Measurements from ENCODE around the gene ZNF485. TPM values are rescaled to one million over a fixed set of nuclear protein-coding genes. Genes with fewer than 3 reads are reported as not detected.
"Not testable (repeated sequence)": the region's sequence is repeated elsewhere in the genome, so short reads cannot be mapped to it uniquely, and the experiment has no call there.

ZNF485 gene
- total RNA-seq, 4 donors from 2014 or later: 1.5 to 19.0 (median 2.5) TPM

DNA sequence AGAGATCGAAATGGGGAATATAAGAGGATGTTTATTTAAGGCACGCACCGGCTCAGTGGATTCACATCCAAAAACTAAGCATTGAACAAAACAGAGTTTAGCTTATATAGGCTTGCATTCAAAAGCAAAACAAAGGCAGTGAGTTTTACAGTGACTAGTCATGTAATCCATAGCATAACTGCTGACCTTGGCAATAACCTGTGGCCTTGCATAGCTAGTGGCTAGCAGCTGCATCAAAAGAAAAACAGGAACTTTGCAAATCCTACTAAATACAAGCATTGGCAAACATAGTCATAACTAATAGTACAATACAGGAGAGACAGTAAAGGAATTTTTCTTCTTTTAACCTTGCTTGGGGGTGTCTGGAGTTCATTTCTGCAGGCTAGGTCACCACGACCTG lies 9.7 kb upstream of the ZNF485 start:
- TF ChIP-seq, protein P1, sequence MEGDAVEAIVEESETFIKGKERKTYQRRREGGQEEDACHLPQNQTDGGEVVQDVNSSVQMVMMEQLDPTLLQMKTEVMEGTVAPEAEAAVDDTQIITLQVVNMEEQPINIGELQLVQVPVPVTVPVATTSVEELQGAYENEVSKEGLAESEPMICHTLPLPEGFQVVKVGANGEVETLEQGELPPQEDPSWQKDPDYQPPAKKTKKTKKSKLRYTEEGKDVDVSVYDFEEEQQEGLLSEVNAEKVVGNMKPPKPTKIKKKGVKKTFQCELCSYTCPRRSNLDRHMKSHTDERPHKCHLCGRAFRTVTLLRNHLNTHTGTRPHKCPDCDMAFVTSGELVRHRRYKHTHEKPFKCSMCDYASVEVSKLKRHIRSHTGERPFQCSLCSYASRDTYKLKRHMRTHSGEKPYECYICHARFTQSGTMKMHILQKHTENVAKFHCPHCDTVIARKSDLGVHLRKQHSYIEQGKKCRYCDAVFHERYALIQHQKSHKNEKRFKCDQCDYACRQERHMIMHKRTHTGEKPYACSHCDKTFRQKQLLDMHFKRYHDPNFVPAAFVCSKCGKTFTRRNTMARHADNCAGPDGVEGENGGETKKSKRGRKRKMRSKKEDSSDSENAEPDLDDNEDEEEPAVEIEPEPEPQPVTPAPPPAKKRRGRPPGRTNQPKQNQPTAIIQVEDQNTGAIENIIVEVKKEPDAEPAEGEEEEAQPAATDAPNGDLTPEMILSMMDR (IDR thresholded peaks at IDR 0.05): no peak
- no peak for TF ChIP-seq POLR2A (IDR thresholded peaks at IDR 0.05)
- H3K4me1 ChIP-seq: peaks cover 0 to 21% (median 2%) of the 10 kb centered on the region in 4 donors
- H3K36me3 ChIP-seq: no peaks in the 10 kb centered on the region
- H3K4me3 ChIP-seq: no peak overlapping the region
- no peaks in the 10 kb centered on the region for H3K9me3 ChIP-seq
- H3K27ac ChIP-seq: no peak overlapping the region
- H3K27me3 ChIP-seq: no peaks in the 10 kb centered on the region
- no peak for DNase-seq

DNA sequence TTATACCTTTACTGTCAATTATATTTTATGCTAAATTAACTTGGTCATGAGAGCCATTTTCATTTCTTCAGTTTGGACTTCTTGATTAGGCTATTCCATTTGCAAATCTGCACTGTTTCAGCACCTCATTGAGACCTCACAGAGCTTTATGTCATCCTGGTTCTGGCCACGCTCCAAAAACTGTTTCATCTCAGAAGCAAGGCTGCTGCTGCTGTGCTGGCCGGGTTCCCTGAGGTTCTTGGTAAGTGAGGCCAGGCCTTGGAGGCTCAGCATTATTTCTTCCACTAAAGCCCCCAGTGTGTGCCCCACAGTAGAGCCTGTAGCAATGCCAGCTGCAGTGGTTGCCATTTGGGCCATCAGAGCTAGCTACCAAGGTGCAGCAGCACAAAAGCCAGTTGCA lies 7.8 kb upstream of the ZNF485 start:
- Histone ChIP-seq H3K9me3 (no peaks in the 10 kb centered on the region), H3K4me3 (no peak overlapping the region), H3K36me3 (no peaks in the 10 kb centered on the region), H3K27me3 (no peaks in the 10 kb centered on the region), H3K27ac (no peak overlapping the region), H3K4me1 (peaks cover 0 to 21% (median 2%) of the 10 kb centered on the region in 4 donors)
- no peak for DNase-seq
- TF ChIP-seq, protein P1 (IDR thresholded peaks at IDR 0.05): no peak

DNA sequence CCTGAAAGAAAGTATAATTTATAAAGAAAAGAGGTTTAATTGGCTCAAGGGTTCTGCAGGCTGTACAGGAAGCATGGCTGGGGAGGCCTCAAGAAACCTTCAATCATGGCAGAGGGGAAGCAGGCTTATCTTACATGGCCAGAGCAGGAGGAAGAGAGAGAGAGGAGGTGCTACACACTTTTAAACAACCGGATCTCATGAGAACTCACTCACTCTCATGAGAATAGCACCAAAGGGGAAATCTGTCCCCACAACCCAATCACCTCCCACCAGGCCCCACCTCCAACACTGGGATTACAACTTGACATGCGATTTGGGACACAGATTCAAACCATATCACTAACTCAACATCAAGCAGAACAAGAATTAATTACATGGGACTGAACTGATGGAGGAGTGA lies 6.9 kb upstream of the ZNF485 start:
- H3K36me3 ChIP-seq: no peaks in the 10 kb centered on the region
- TF ChIP-seq, protein P1 (IDR thresholded peaks at IDR 0.05): no peak
- no peak for TF ChIP-seq POLR2A (IDR thresholded peaks at IDR 0.05)
- no peaks in the 10 kb centered on the region for H3K27me3 ChIP-seq
- no peak overlapping the region for H3K27ac ChIP-seq
- H3K9me3 ChIP-seq: no peaks in the 10 kb centered on the region
- H3K4me1 ChIP-seq: peaks cover 0 to 21% (median 2%) of the 10 kb centered on the region in 4 donors
- H3K4me3 ChIP-seq: no peak overlapping the region
- no peak for DNase-seq

DNA sequence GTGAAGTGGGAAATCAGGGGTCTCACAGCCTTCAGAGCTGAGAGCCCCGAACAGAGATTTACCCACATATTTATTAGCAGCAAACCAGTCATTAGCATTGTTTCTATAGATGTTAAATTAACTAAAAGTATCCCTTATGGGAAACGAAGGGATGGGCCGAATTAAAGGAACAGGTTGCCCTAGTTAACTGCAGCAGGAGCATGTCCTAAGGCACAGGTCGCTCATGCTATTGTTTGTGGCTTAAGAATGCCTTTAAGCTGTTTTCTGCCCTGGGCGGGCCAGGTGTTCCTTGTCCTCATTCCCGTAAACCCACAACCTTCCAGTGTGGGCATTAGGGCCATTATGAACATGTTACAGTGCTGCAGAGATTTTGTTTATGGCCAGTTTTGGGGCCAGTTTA lies 4.7 kb upstream of the ZNF485 start:
- H3K27me3 ChIP-seq, H3K27ac ChIP-seq, H3K4me1 ChIP-seq, H3K36me3 ChIP-seq, H3K9me3 ChIP-seq, DNase-seq, H3K4me3 ChIP-seq: not testable (repeated sequence)

DNA sequence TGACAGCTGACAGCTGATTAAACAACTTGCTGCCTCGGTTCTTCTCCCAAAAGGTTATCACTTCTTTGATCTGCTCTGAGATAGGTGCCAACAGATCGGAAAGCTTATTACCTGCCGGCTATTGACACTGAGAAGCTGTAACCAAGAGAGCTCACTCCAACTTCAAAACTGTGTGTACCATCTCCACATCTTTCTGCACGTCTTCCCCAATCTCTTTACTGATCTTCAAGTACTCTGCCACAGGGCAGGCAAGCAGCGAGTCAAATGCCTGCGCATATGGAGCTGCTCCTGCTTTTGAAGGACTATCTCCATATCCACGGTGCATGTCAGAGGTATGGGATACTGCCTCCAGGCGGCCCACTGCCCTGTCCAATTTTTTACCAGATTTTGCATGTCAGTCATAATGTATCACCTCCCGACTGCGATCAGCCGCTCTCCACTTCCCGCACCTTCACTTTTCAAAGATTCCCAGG lies 352 bp upstream of the ZNF485 start:
- H3K9me3 ChIP-seq: no peaks in the 10 kb centered on the region
- no peaks in the 10 kb centered on the region for H3K27me3 ChIP-seq
- no peaks in the 10 kb centered on the region for H3K36me3 ChIP-seq
- TF ChIP-seq, protein P1 (IDR thresholded peaks at IDR 0.05): no peak
- TF ChIP-seq POLR2A (IDR thresholded peaks at IDR 0.05): no peak
- peak overlapping the region; percentile 84 to 97 (median 93) for H3K4me3 ChIP-seq
- peak overlapping the region in 1 of 4 donors; percentile 81 for H3K27ac ChIP-seq
- no peaks in the 10 kb centered on the region for H3K4me1 ChIP-seq
- no peak for DNase-seq

DNA sequence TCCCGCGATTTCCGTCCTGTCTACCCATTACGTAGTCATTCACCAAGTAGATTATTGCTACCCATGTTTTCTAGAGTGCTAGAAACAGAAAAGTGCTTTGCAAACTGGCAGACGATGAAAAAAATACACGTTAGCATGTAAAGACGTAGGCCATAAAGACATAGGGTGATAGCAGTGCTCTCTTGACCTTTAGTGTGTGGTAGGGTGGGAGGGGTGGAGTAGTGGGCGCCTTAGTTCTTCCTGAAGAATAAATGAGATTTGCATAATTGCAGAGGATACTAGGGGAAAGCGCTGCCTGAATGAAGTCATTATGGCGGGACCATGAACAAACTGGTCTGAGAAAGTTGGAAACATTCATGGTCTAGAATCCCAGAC lies 948 bp downstream of the ZNF485 start:
- no peak for DNase-seq
- no peaks in the 10 kb centered on the region for H3K9me3 ChIP-seq
- no peaks in the 10 kb centered on the region for H3K36me3 ChIP-seq
- TF ChIP-seq, protein P1 (IDR thresholded peaks at IDR 0.05): no peak
- no peak for TF ChIP-seq POLR2A (IDR thresholded peaks at IDR 0.05)
- H3K27ac ChIP-seq: no peak overlapping the region
- H3K4me3 ChIP-seq: peak overlapping the region; percentile 84 to 97 (median 93)
- H3K27me3 ChIP-seq: no peaks in the 10 kb centered on the region
- H3K4me1 ChIP-seq: no peaks in the 10 kb centered on the region
